Stimulated activated naive CD8-positive, alpha-beta T cell treated with anti-CD3 and anti-CD28 coated beads, Interleukin-15, Interleukin-2, amounts not matched to agents 100 ng/mL and 50 ng/mL, for 24 hours (primary cell): ENCODE measurements around the gene GALK2.

Experiments used
- H3K27ac Mint-ChIP-seq: one replicate; pipeline ENCODE4 v1.8.0; 2021; ENCODE audit warnings: mild to moderate bottlenecking, mixed read lengths
- H3K27me3 Mint-ChIP-seq: one replicate; pipeline ENCODE4 v1.8.0; 2021; ENCODE audit warnings: mixed read lengths
- H3K36me3 Mint-ChIP-seq: one replicate; pipeline ENCODE4 v1.8.0; 2021; ENCODE audit warnings: low read depth, mixed read lengths
- H3K4me1 Mint-ChIP-seq: one replicate; pipeline ENCODE4 v1.8.0; 2021; ENCODE audit warnings: low read depth, mixed read lengths
- H3K4me3 Mint-ChIP-seq: one replicate; pipeline ENCODE4 v1.8.0; 2021; ENCODE audit warnings: mild to moderate bottlenecking, mixed read lengths
- H3K9me3 Mint-ChIP-seq: one replicate; pipeline ENCODE4 v1.8.0; 2021; ENCODE audit warnings: mixed read lengths

GALK2 gene

DNA sequence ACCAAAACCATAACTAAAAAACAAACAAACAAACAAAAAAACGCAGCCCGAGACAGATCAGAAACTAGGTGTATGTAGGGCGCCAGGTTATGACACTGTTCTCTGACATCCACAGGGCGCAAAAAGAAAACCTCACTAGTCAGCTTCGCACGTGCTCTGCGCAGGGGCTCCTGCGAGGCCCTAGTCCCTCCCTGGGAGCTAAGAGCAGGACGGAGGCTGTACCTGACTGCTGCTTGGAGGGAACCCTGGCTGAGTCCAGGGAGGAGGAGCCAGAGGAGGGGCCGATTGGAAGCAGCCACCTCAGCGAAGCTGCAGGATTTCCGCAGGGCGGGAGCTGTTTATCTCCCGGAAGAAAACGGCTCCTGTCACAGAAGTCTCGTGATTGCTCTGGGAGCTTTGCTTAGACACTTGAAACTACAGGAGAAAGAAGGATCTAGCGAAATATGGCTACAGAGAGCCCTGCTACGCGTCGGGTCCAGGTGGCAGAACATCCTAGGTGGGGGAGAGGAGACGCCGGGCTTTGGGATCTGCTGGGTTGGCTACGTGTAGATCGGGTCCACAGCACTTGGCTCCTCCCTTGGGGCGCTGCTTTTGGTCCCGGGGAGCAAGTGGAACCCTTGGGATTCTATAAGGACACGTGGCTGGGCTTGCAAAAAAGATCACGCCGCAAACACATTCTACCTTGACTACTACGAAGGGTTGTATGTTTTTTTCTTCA lies at the start of gene GALK2:
Gene GALK2, plus strand, starts transcription at position 368 of the 718 bp plus-strand sequence. Its CDS starts 76 bp downstream, at position 444.
- Mint-ChIP-seq H3K36me3 (no peaks in the 10 kb centered on the region), H3K27me3 (no peaks in the 10 kb centered on the region), H3K27ac (peak within 1 kb of the TSS; percentile 94), H3K4me3 (peak within 1 kb of the TSS; percentile 93), H3K9me3 (no peaks in the 10 kb centered on the region), H3K4me1 (peaks cover 37% of the 10 kb centered on the region)

- Mint-ChIP-seq H3K27ac (peak overlapping the region; percentile 17), H3K9me3 (no peaks in the 10 kb centered on the region), H3K36me3 (peaks cover 50% of the 10 kb centered on the region), H3K4me1 (peaks cover 3% of the 10 kb centered on the region), H3K27me3 (no peaks in the 10 kb centered on the region), H3K4me3 (no peak overlapping the region)
These were observed 49.2 kb upstream of the GALK2 start for GRCh38 chr15:49120832-49121231.

- Mint-ChIP-seq H3K4me3 (no peak overlapping the region), H3K27me3 (no peaks in the 10 kb centered on the region), H3K4me1 (peaks cover under 1% of the 10 kb centered on the region), H3K9me3 (no peaks in the 10 kb centered on the region), H3K36me3 (peaks cover 44% of the 10 kb centered on the region), H3K27ac (no peak overlapping the region)
These were observed 48.1 kb upstream of the GALK2 start for GRCh38 chr15:49121901-49122300.

- Mint-ChIP-seq H3K36me3 (peaks cover 46% of the 10 kb centered on the region), H3K4me3 (no peak overlapping the region), H3K27ac (no peak overlapping the region), H3K27me3 (no peaks in the 10 kb centered on the region), H3K4me1 (no peaks in the 10 kb centered on the region), H3K9me3 (no peaks in the 10 kb centered on the region)
These were observed 47.4 kb upstream of the GALK2 start for GRCh38 chr15:49122541-49123062.

- no peaks in the 10 kb centered on the region for H3K9me3 Mint-ChIP-seq
- H3K27ac Mint-ChIP-seq, result no peak overlapping the region
- H3K4me1 Mint-ChIP-seq, result no peaks in the 10 kb centered on the region
- peaks cover 56% of the 10 kb centered on the region for H3K36me3 Mint-ChIP-seq
- H3K27me3 Mint-ChIP-seq, result no peaks in the 10 kb centered on the region
- no peak overlapping the region for H3K4me3 Mint-ChIP-seq
These were observed 45.7 kb upstream of the GALK2 start for GRCh38 chr15:49124371-49124770.

DNA sequence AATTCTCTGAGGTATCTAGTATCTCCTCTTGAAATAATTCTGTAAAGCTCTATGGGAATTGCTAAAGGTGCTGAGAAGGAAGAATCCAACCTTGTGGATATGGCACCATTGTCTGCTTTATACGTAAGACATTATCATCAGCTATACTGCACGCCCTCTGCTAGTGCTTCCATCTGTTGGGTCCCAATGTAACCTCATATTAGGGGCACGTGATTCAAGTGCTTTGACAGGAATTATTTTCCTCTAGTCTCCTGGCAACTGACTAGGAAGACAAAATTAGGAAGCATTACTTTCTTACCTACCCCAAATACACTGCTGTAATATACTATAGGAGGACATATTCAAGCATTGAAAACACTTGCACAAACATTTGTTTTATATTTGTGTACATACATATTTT lies 38.6 kb upstream of the GALK2 start:
- Mint-ChIP-seq H3K9me3 (no peaks in the 10 kb centered on the region), H3K36me3 (peaks cover 77% of the 10 kb centered on the region), H3K27ac (no peak overlapping the region), H3K4me3 (no peak overlapping the region), H3K27me3 (no peaks in the 10 kb centered on the region), H3K4me1 (peaks cover 15% of the 10 kb centered on the region)

DNA sequence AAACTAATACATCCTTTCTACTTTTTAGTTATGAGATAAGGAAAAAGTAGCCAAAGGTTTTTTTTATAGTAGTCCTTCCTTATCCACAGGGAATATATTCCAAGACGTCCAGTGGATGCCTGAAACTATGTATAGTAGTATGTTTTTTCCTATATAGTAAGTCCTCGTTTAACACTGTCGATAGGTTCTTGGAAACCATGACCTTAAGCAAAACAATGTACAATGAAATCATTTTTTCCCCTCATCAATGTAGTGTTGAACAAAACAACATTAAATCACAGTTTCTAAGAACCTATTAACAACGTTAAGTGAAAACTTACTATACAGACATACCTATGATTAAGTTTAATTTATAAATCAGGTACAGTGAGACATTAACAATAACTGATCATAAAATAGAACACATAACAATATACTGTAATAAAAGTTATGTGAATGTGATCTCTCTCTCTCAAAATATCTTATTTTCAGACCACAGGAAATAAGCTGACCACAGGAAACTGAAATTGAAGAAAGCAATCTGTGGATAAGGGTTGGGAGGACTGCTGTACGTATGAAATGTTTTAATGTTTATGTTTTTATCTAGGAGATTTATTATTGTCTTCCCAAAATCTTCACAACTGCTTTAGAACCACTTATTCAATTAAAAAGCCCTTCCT lies 35.2 kb upstream of the GALK2 start:
- H3K27me3 Mint-ChIP-seq, result no peaks in the 10 kb centered on the region
- no peaks in the 10 kb centered on the region for H3K9me3 Mint-ChIP-seq
- peaks cover 25% of the 10 kb centered on the region for H3K4me1 Mint-ChIP-seq
- H3K36me3 Mint-ChIP-seq, result peaks cover 74% of the 10 kb centered on the region
- H3K27ac Mint-ChIP-seq, result peak overlapping the region; percentile 38
- H3K4me3 Mint-ChIP-seq, result no peak overlapping the region

GRCh38 chr15:49135342-49135857 lies 34.6 kb upstream of the GALK2 start:
- Mint-ChIP-seq H3K27ac (peak overlapping the region; percentile 38), H3K36me3 (peaks cover 72% of the 10 kb centered on the region), H3K4me1 (peaks cover 25% of the 10 kb centered on the region), H3K9me3 (no peaks in the 10 kb centered on the region), H3K4me3 (no peak overlapping the region), H3K27me3 (no peaks in the 10 kb centered on the region)

GRCh38 chr15:49135911-49136310 lies 34.1 kb upstream of the GALK2 start:
- Mint-ChIP-seq H3K9me3 (no peaks in the 10 kb centered on the region), H3K36me3 (peaks cover 73% of the 10 kb centered on the region)

DNA sequence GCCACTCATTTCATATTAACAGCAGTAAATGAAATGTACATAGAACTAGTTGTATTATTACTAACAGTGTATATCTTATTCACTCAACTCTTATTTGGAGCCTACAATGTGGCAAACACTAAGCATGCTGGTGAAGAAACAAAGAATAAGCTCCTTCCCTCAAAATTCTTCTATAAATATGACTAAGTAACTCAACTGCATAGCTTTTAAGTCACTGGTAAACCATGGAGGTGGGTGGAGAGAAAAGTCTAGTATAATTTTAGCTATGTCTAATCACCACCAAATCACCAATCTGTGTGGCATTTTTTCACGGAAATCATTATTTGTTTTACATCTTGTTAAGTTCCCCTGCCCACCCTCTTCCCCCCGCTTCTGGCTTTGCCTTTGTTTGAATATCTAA lies 32.2 kb upstream of the GALK2 start:
- Mint-ChIP-seq H3K9me3 (no peaks in the 10 kb centered on the region), H3K36me3 (peaks cover 81% of the 10 kb centered on the region), H3K27ac (no peak overlapping the region), H3K4me3 (no peak overlapping the region), H3K27me3 (no peaks in the 10 kb centered on the region), H3K4me1 (peaks cover 25% of the 10 kb centered on the region)

More at GRCh38 chr15:49135911-49136310, 34.1 kb upstream of the GALK2 start:
- Mint-ChIP-seq H3K4me3 (no peak overlapping the region), H3K4me1 (peaks cover 25% of the 10 kb centered on the region), H3K27ac (peak overlapping the region; percentile 26), H3K27me3 (no peaks in the 10 kb centered on the region)

- H3K9me3 Mint-ChIP-seq, result no peaks in the 10 kb centered on the region
- H3K27me3 Mint-ChIP-seq, result no peaks in the 10 kb centered on the region
- H3K27ac Mint-ChIP-seq, result no peak overlapping the region
- H3K36me3 Mint-ChIP-seq, result peaks cover 54% of the 10 kb centered on the region
- peaks cover 45% of the 10 kb centered on the region for H3K4me1 Mint-ChIP-seq
- no peak overlapping the region for H3K4me3 Mint-ChIP-seq
These were observed 24.1 kb upstream of the GALK2 start for GRCh38 chr15:49145651-49146609.

GRCh38 chr15:49148298-49148697 lies 21.7 kb upstream of the GALK2 start:
- Mint-ChIP-seq H3K27ac (peak overlapping the region; percentile 52), H3K4me1 (peaks cover 57% of the 10 kb centered on the region), H3K36me3 (peaks cover 37% of the 10 kb centered on the region), H3K4me3 (no peak overlapping the region), H3K27me3 (no peaks in the 10 kb centered on the region), H3K9me3 (no peaks in the 10 kb centered on the region)

DNA sequence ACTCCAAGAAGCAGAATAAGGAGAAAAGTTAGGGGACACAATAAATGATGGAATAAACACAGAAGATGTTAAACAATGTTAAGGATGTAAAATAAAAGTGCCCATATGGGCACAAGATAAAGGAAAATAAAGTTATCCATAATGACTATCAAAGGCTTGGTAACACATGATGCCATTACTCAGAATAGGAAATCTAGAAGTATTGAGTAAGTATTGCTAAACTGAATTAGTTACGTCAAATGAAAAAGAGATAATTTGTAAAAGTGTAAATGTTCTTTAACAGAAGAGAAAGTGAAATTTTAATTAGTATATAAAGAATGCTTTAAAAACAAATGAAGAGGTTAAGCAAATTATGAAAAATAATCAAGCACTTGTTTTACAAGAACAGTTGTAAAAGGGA lies 21.3 kb upstream of the GALK2 start:
- Mint-ChIP-seq H3K4me1 (peaks cover 61% of the 10 kb centered on the region), H3K9me3 (no peaks in the 10 kb centered on the region), H3K27me3 (no peaks in the 10 kb centered on the region), H3K36me3 (peaks cover 37% of the 10 kb centered on the region), H3K27ac (peak overlapping the region; percentile 52), H3K4me3 (no peak overlapping the region)

GRCh38 chr15:49151831-49152230 lies 18.2 kb upstream of the GALK2 start:
- Mint-ChIP-seq H3K27me3 (no peaks in the 10 kb centered on the region), H3K4me1 (peaks cover 65% of the 10 kb centered on the region), H3K36me3 (peaks cover 29% of the 10 kb centered on the region), H3K27ac (no peak overlapping the region), H3K9me3 (no peaks in the 10 kb centered on the region), H3K4me3 (no peak overlapping the region)
